H9 (cell line): ENCODE results near the gene CDC42. TPM values are rescaled to one million over a fixed set of nuclear protein-coding genes. Genes with fewer than 3 reads are reported as not detected.

ENCODE experiments used
- DNase-seq: peaks from one replicate; pipeline ENCODE4 v3.0.0-alpha.2; 2017
- H2AFZ ChIP-seq: one replicate; pipeline ENCODE4 v1.6.1; 2013; ENCODE audit warnings: mild to moderate bottlenecking, low read length, control low read depth, moderate library complexity
- H2AK5ac ChIP-seq: 2 replicates; pipeline ENCODE4 v1.6.1; 2013; ENCODE audit warnings: low read length, control low read depth, mixed read lengths; ENCODE audit not compliant: insufficient read length
- H2BK120ac ChIP-seq: one replicate; pipeline ENCODE4 v1.6.1; 2013; ENCODE audit warnings: low read depth, mild to moderate bottlenecking, low read length, control low read depth, inconsistent platforms; ENCODE audit not compliant: poor library complexity, severe bottlenecking
- H2BK12ac ChIP-seq: 2 replicates; pipeline ENCODE4 v1.6.1; 2013; ENCODE audit warnings: low read length, control low read depth, mixed read lengths, low read depth; ENCODE audit not compliant: insufficient read length
- H2BK15ac ChIP-seq: 2 replicates; pipeline ENCODE4 v1.6.1; 2013; ENCODE audit warnings: low read depth, low read length, control low read depth
- H2BK20ac ChIP-seq: one replicate; pipeline ENCODE4 v1.6.1; 2013; ENCODE audit warnings: low read depth, mild to moderate bottlenecking, low read length, control low read depth, inconsistent platforms; ENCODE audit not compliant: poor library complexity, severe bottlenecking
- H2BK5ac ChIP-seq: 2 replicates; pipeline ENCODE4 v1.6.1; 2013; ENCODE audit warnings: low read length, control low read depth, mixed read lengths; ENCODE audit not compliant: insufficient read length
- H3K14ac ChIP-seq: 2 replicates; pipeline ENCODE4 v1.6.1; 2013; ENCODE audit warnings: low read length, control low read depth; ENCODE audit not compliant: insufficient read depth
- H3K18ac ChIP-seq: 2 replicates; pipeline ENCODE4 v1.6.1; 2013; ENCODE audit warnings: low read depth, mild to moderate bottlenecking, mixed read lengths, low read length, control low read depth; ENCODE audit not compliant: insufficient read length
- H3K23ac ChIP-seq: 2 replicates; pipeline ENCODE4 v1.6.1; 2013; ENCODE audit warnings: low read length, control low read depth, mixed read lengths, low read depth; ENCODE audit not compliant: insufficient read length
- H3K23me2 ChIP-seq: 2 replicates; pipeline ENCODE4 v1.6.1; 2013; ENCODE audit warnings: low read depth, mild to moderate bottlenecking, mixed read lengths, low read length, control low read depth; ENCODE audit not compliant: insufficient read length, poor library complexity, severe bottlenecking
- H3K27ac ChIP-seq: 2 replicates; pipeline ENCODE4 v1.5.1; 2013; ENCODE audit warnings: low read length, control low read depth, mixed read lengths, low read depth; ENCODE audit not compliant: insufficient read length
- H3K27me3 ChIP-seq: 2 replicates; pipeline ENCODE4 v1.6.1; 2013; ENCODE audit warnings: low read length, control low read depth, inconsistent platforms; ENCODE audit not compliant: insufficient read depth
- H3K4ac ChIP-seq: 2 replicates; pipeline ENCODE4 v1.6.1; 2013; ENCODE audit warnings: low read depth, mild to moderate bottlenecking, control low read depth, inconsistent platforms, low read length, moderate library complexity
- H3K4me1 ChIP-seq: 2 replicates; pipeline ENCODE4 v1.6.1; 2013; ENCODE audit warnings: low read length, control low read depth, inconsistent platforms; ENCODE audit not compliant: insufficient read depth
- H3K4me2 ChIP-seq: 2 replicates; pipeline ENCODE4 v1.6.1; 2013; ENCODE audit warnings: low read length, control low read depth, mixed read lengths; ENCODE audit not compliant: insufficient read length, insufficient read depth
- H3K56ac ChIP-seq: 2 replicates; pipeline ENCODE4 v1.6.1; 2013; ENCODE audit warnings: low read depth, mild to moderate bottlenecking, mixed read lengths, low read length, control low read depth; ENCODE audit not compliant: insufficient read length
- H3K79me1 ChIP-seq: 2 replicates; pipeline ENCODE4 v1.6.1; 2013; ENCODE audit warnings: low read depth, mild to moderate bottlenecking, moderate library complexity, low read length, control low read depth, inconsistent platforms; ENCODE audit not compliant: insufficient read depth, poor library complexity, severe bottlenecking
- H3K79me2 ChIP-seq: 2 replicates; pipeline ENCODE4 v1.6.1; 2013; ENCODE audit warnings: low read length, control low read depth, inconsistent platforms; ENCODE audit not compliant: insufficient read depth
- H3K9ac ChIP-seq: 2 replicates; pipeline ENCODE4 v1.6.1; 2013; ENCODE audit warnings: low read length, control low read depth, mixed read lengths; ENCODE audit not compliant: insufficient read length; ENCODE audit errors: extremely low read depth
- H3K9me3 ChIP-seq: one replicate; pipeline ENCODE4 v1.6.1; 2013; ENCODE audit warnings: low read depth, low read length, inconsistent platforms; ENCODE audit not compliant: control insufficient read depth
- H3T11ph ChIP-seq: one replicate; pipeline ENCODE4 v1.6.1; 2013; ENCODE audit warnings: mild to moderate bottlenecking, low read length, control low read depth, inconsistent platforms
- H4K20me1 ChIP-seq: one replicate; pipeline ENCODE4 v1.6.1; 2013; ENCODE audit not compliant: control insufficient read depth, insufficient read length, insufficient read depth
- H4K5ac ChIP-seq: 2 replicates; pipeline ENCODE4 v1.6.1; 2013; ENCODE audit warnings: low read depth, mild to moderate bottlenecking, mixed read lengths, low read length, control low read depth; ENCODE audit not compliant: insufficient read length
- H4K8ac ChIP-seq: replicated peaks from 2 replicates; pipeline ENCODE4 v1.6.1; 2013; ENCODE audit warnings: low read length, control low read depth, mixed read lengths, low read depth; ENCODE audit not compliant: insufficient read length
- H4K91ac ChIP-seq: 2 replicates; pipeline ENCODE4 v1.6.1; 2013; ENCODE audit warnings: low read depth, mild to moderate bottlenecking, moderate library complexity, mixed read lengths, low read length, control low read depth; ENCODE audit not compliant: insufficient read length
- H3K27ac Mint-ChIP-seq, 3 experiments: 2 replicates in 2 of 3; 3 replicates in 1 of 3; pipeline ENCODE4 v1.8.0; 2020 to 2021; ENCODE audit warnings: mixed read lengths in 3 of 3, mild to moderate bottlenecking in 1 of 3, moderate library complexity in 1 of 3
- H3K27me3 Mint-ChIP-seq: 2 replicates; pipeline ENCODE4 v1.8.0; 2021; ENCODE audit warnings: low read depth, mild to moderate bottlenecking, moderate library complexity, mixed read lengths
- H3K36me3 Mint-ChIP-seq, 3 experiments: 2 replicates in 2 of 3; 3 replicates in 1 of 3; pipeline ENCODE4 v1.8.0; 2020 to 2021; ENCODE audit warnings: low read depth in 3 of 3, mixed read lengths in 3 of 3; ENCODE audit not compliant: insufficient read depth in 1 of 3
- H3K4me1 Mint-ChIP-seq, 2 experiments: 2 replicates each; pipeline ENCODE4 v1.8.0; 2020; ENCODE audit warnings: mixed read lengths in 2 of 2
- H3K4me3 Mint-ChIP-seq, 2 experiments: 2 replicates in 1 of 2; 3 replicates in 1 of 2; pipeline ENCODE4 v1.8.0; 2020 to 2021; ENCODE audit warnings: mild to moderate bottlenecking in 2 of 2, mixed read lengths in 2 of 2, moderate library complexity in 1 of 2
- H3K9me3 Mint-ChIP-seq, 2 experiments: 2 replicates in 1 of 2; 3 replicates in 1 of 2; pipeline ENCODE4 v1.8.0; 2020; ENCODE audit warnings: mild to moderate bottlenecking in 2 of 2, mixed read lengths in 2 of 2, moderate library complexity in 1 of 2
- WGBS: extraction: QIAGEN DNeasy Blood & Tissue Kit; methylation state at CpG from one replicate; pipeline ENCODE4 v1.1.7; 2013; ENCODE audit warnings: missing lambda C conversion rate, low lambda C conversion rate, mixed read lengths; ENCODE audit not compliant: insufficient read length; ENCODE audit errors: extremely low coverage; 5-methylcytosine and 5-hydroxymethylcytosine counted together
- total RNA-seq: library from RNA; stranded (reverse); gene quantifications from 2 replicates; pipeline ENCODE4 v1.2.1, GENCODE V29; 2021
- TF ChIP-seq, protein P1 (sequence below): fragments of 200-600 bp; sonication (generic); conservative IDR thresholded peaks from 3 replicates; pipeline ENCODE4 v1.8.0; 2021; ENCODE audit warnings: antibody characterized with exemption, mild to moderate bottlenecking

Gene CDC42
- total RNA-seq, 1 experiment from 2014 or later: 197 TPM

DNA sequence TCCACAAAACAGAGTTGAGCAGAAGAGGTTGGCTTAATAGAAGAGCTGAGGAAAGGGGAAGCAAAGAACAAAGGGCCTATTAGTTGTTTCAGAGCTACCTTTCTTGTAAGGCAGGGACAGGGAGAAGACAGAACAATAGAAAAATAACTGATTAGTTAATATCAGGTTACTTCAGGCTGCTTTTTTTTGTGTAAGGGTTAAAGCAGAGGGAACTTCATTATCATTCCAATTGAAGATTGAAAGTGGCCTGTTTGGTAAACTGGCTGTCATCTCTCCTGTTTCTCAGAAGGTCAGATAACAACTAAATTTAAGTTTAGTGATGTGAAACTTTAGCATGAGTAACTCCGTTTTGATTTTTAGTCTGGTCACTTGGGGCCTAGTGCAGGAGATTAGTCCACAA lies 22.3 kb downstream of the CDC42 start:
- no peak overlapping the region for H3K18ac ChIP-seq
- no peak overlapping the region for H4K8ac ChIP-seq
- H3K9me3 ChIP-seq: no peaks in the 10 kb centered on the region
- no peaks in the 10 kb centered on the region for H3K23me2 ChIP-seq
- H3K23ac ChIP-seq: no peak overlapping the region
- H3T11ph ChIP-seq: no peak overlapping the region
- WGBS: no CpG with 5 or more reads among the region's 1 CpG
- no peak overlapping the region for H4K5ac ChIP-seq
- no peak overlapping the region for H3K4ac ChIP-seq
- H3K27ac ChIP-seq: no peak overlapping the region
- H3K4me2 ChIP-seq: no peak overlapping the region
- Mint-ChIP-seq H3K4me3 (0 out of 5 replicates have a peak overlapping the region, but pooled peaks of 1 of the 2 experiments have one; percentile 2), H3K36me3 (peaks cover 0 to 22% (median 21%) of the 10 kb centered on the region in 3 experiments; a peak in 5 of 7 replicates), H3K27me3 (no peaks in the 10 kb centered on the region), H3K9me3 (no peaks in the 10 kb centered on the region; a peak in 1 of 5 replicates), H3K4me1 (peaks cover 27 to 46% of the 10 kb centered on the region in 2 experiments), H3K27ac (peak overlapping the region; percentile 19 to 89 (median 35); a peak in 4 of 7 replicates)
- no peak overlapping the region for H2BK20ac ChIP-seq
- no peaks in the 10 kb centered on the region for H4K20me1 ChIP-seq
- H2BK5ac ChIP-seq: no peak overlapping the region
- H3K79me2 ChIP-seq: peaks cover 33% of the 10 kb centered on the region; the same call in 1 of the 2 replicates
- no peaks in the 10 kb centered on the region for H3K27me3 ChIP-seq
- no peak overlapping the region for H3K56ac ChIP-seq
- H3K9ac ChIP-seq: no peak overlapping the region
- H3K79me1 ChIP-seq: no peaks in the 10 kb centered on the region
- H3K14ac ChIP-seq: no peak overlapping the region
- H2BK120ac ChIP-seq: no peak overlapping the region
- no peak for DNase-seq
- H2BK15ac ChIP-seq: no peak overlapping the region
- H2BK12ac ChIP-seq: no peak overlapping the region
- no peak overlapping the region for H2AK5ac ChIP-seq
- TF ChIP-seq, protein P1, sequence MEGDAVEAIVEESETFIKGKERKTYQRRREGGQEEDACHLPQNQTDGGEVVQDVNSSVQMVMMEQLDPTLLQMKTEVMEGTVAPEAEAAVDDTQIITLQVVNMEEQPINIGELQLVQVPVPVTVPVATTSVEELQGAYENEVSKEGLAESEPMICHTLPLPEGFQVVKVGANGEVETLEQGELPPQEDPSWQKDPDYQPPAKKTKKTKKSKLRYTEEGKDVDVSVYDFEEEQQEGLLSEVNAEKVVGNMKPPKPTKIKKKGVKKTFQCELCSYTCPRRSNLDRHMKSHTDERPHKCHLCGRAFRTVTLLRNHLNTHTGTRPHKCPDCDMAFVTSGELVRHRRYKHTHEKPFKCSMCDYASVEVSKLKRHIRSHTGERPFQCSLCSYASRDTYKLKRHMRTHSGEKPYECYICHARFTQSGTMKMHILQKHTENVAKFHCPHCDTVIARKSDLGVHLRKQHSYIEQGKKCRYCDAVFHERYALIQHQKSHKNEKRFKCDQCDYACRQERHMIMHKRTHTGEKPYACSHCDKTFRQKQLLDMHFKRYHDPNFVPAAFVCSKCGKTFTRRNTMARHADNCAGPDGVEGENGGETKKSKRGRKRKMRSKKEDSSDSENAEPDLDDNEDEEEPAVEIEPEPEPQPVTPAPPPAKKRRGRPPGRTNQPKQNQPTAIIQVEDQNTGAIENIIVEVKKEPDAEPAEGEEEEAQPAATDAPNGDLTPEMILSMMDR: no peak
- peaks cover 2% of the 10 kb centered on the region; the same call in 1 of the 2 replicates for H3K4me1 ChIP-seq
- H4K91ac ChIP-seq: no peak overlapping the region
- no peak overlapping the region for H2AFZ ChIP-seq
